Keratinocyte (primary cell): ENCODE data around the gene CAMSAP3. TPM values are rescaled to one million over a fixed set of nuclear protein-coding genes. Genes with fewer than 3 reads are reported as not detected.
"Not testable (repeated sequence)": the region's sequence is repeated elsewhere in the genome, so short reads cannot be mapped to it uniquely, and the experiment has no call there.

Experiments used
- DNase-seq: peaks from one replicate; pipeline ENCODE4 v3.0.0-alpha.2; 2011; ENCODE audit warnings: low read depth, missing footprints, low spot score
- FAIRE-seq: peaks from 2 replicates; lab custom pipeline; 2011; peaks lifted over from hg19 to GRCh38; lab: Jason Lieb, UNC
- H2AFZ ChIP-seq: 2 replicates; pipeline ENCODE4 v1.6.0; 2012; ENCODE audit warnings: low read length, control low read depth, inconsistent platforms; ENCODE audit not compliant: control insufficient read depth
- H3K27ac ChIP-seq: 2 replicates; pipeline ENCODE4 v1.5.1; 2011; ENCODE audit warnings: low read length; ENCODE audit not compliant: control insufficient read depth, insufficient read depth
- H3K27me3 ChIP-seq: 3 replicates; pipeline ENCODE4 v1.6.0; 2011; ENCODE audit warnings: low read length; ENCODE audit not compliant: control insufficient read depth, insufficient read depth; ENCODE audit errors: extremely low read depth
- H3K36me3 ChIP-seq, 2 experiments: 2 replicates in 1 of 2; 3 replicates in 1 of 2; pipeline ENCODE4 v1.5.1; 2011; ENCODE audit warnings: low read length in 2 of 2, mild to moderate bottlenecking in 1 of 2; ENCODE audit not compliant: control insufficient read depth in 2 of 2, insufficient read depth in 2 of 2; ENCODE audit errors: extremely low read depth in 1 of 2
- H3K4me1 ChIP-seq: 3 replicates; pipeline ENCODE4 v1.5.1; 2011; ENCODE audit warnings: low read length; ENCODE audit not compliant: control insufficient read depth, insufficient read depth; ENCODE audit errors: extremely low read depth
- H3K4me2 ChIP-seq: 3 replicates; pipeline ENCODE4 v1.6.0; 2011; ENCODE audit warnings: low read depth, low read length; ENCODE audit not compliant: control insufficient read depth, insufficient read depth; ENCODE audit errors: extremely low read depth
- H3K4me3 ChIP-seq, 3 experiments: fragments of 200-600 bp in 1 of 3; sonication (generic) in 1 of 3; 2 replicates in 2 of 3; 3 replicates in 1 of 3; pipeline ENCODE4 v1.5.1; 2011 to 2016; ENCODE audit warnings: low read length in 3 of 3, mild to moderate bottlenecking in 3 of 3, control low read depth in 2 of 3, inconsistent platforms in 1 of 3, low read depth in 1 of 3, mixed read lengths in 1 of 3, mixed run types in 1 of 3, moderate library complexity in 1 of 3; ENCODE audit not compliant: control insufficient read depth in 2 of 3, insufficient read depth in 2 of 3; ENCODE audit errors: extremely low read depth in 1 of 3
- H3K79me2 ChIP-seq: 2 replicates; pipeline ENCODE4 v1.6.0; 2012; ENCODE audit warnings: low read length; ENCODE audit not compliant: control insufficient read depth, insufficient read depth
- H3K9ac ChIP-seq: 3 replicates; pipeline ENCODE4 v1.6.0; 2011; ENCODE audit warnings: low read length; ENCODE audit not compliant: control insufficient read depth, insufficient read depth; ENCODE audit errors: extremely low read depth
- H3K9me1 ChIP-seq: 3 replicates; pipeline ENCODE4 v1.6.0; 2011; ENCODE audit warnings: low read length; ENCODE audit not compliant: control insufficient read depth, insufficient read depth; ENCODE audit errors: extremely low read depth
- H3K9me3 ChIP-seq: 2 replicates; pipeline ENCODE4 v1.5.1; 2012; ENCODE audit warnings: low read depth, low read length; ENCODE audit not compliant: control insufficient read depth
- H4K20me1 ChIP-seq: 3 replicates; pipeline ENCODE4 v1.6.0; 2011; ENCODE audit warnings: low read length; ENCODE audit not compliant: control insufficient read depth, insufficient read depth; ENCODE audit errors: extremely low read depth
- CTCF ChIP-seq, 3 experiments: IDR thresholded peaks in 1 of 3; conservative IDR thresholded peaks in 1 of 3; optimal IDR thresholded peaks in 1 of 3; 2 replicates in 2 of 3; 3 replicates in 1 of 3; pipeline versions ENCODE3 to v1.5.1; 2011; ENCODE audit warnings: low read length in 3 of 3, mild to moderate bottlenecking in 3 of 3, moderate library complexity in 2 of 3, control low read depth in 1 of 3, inconsistent platforms in 1 of 3; ENCODE audit not compliant: insufficient read depth in 2 of 3; ENCODE audit errors: extremely low read depth in 1 of 3
- EZH2 ChIP-seq: IDR thresholded peaks from one replicate; pipeline ENCODE4 v1.6.1; 2012; ENCODE audit warnings: inconsistent platforms, mild to moderate bottlenecking, low read length, moderate library complexity
- dilution Hi-C: fragments of 300-500 bp; cut with MboI; formaldehyde crosslinking; loops from one replicate; pipeline ENCODE4 v1.7.0; 2020; ENCODE audit warnings: low sequenced_read_pairs; ENCODE audit not compliant: extremely low pct_ligation_motif_present
- polyA plus RNA-seq, 5 experiments: library from polyadenylated mRNA; depleted of rRNA in 3 of 5; stranded (reverse) in 3 of 5; stranded (forward) in 1 of 5; unstranded in 1 of 5; fragments of >200 nt; gene quantifications; 1 replicate in 1 of 5; 2 replicates in 3 of 5; 3 replicates in 1 of 5; pipeline versions ENCODE4 v1.2.1 to v1.2.3, GENCODE V29; 2011 to 2012; ENCODE audit warnings: missing spikeins in 2 of 5, low read depth in 1 of 5, low replicate concordance in 1 of 5

The CAMSAP3 gene
- polyA plus RNA-seq, 1 donor (not counting 4 experiments of a cell fraction or from before 2014, with no cell fraction given) = 2.4 TPM

- H3K4me1 ChIP-seq = no peaks in the 10 kb centered on the region
- H3K4me3 ChIP-seq = no peak overlapping the region
- peaks cover 9% of the 10 kb centered on the region for H3K79me2 ChIP-seq
- H2AFZ ChIP-seq = no peak overlapping the region
- H3K9ac ChIP-seq = no peak overlapping the region
- H3K4me2 ChIP-seq = no peak overlapping the region
- H3K9me1 ChIP-seq = no peaks in the 10 kb centered on the region
- dilution Hi-C loops = no loop called here
- TF ChIP-seq CTCF (optimal IDR thresholded peaks at IDR 0.05 in 1 of 3, IDR thresholded peaks at IDR 0.05 in 1 of 3, conservative IDR thresholded peaks at IDR 0.05 in 1 of 3; ENCODE audit: extremely low read depth in 1 of 3, insufficient read depth in 2 of 3, low read length in 3 of 3) (no peak), EZH2 (no peak)
- peaks cover 9 to 21% of the 10 kb centered on the region in 2 experiments for H3K36me3 ChIP-seq
- no peak overlapping the region for H3K27ac ChIP-seq
- DNase-seq (no peak), FAIRE-seq (no peak)
- no peaks in the 10 kb centered on the region for H3K27me3 ChIP-seq
- no peaks in the 10 kb centered on the region for H3K9me3 ChIP-seq
- no peaks in the 10 kb centered on the region for H4K20me1 ChIP-seq
Measured at GRCh38 chr19:7643031-7643415, 47.4 kb downstream of the CAMSAP3 start.

- H3K9me3 ChIP-seq, H3K9me1 ChIP-seq, H3K4me1 ChIP-seq, dilution Hi-C loops, H2AFZ ChIP-seq, H3K27me3 ChIP-seq, DNase-seq, H4K20me1 ChIP-seq, H3K9ac ChIP-seq, H3K4me3 ChIP-seq, H3K4me2 ChIP-seq, FAIRE-seq, H3K79me2 ChIP-seq, H3K27ac ChIP-seq: not testable (repeated sequence)
- H3K36me3 ChIP-seq = peaks cover 12 to 21% of the 10 kb centered on the region in 2 experiments
Measured at GRCh38 chr19:7643629-7644549, 48.2 kb downstream of the CAMSAP3 start.
